GM18519 (cell line): ENCODE data around the gene TNMD.
A peak's percentile ranks its signal among the peaks of the same experiment; 100 is the strongest.
"Not testable (repeated sequence)": the region's sequence is repeated elsewhere in the genome, so short reads cannot be mapped to it uniquely, and the experiment has no call there.

Experiments
- ATAC-seq: cut with Tn5 transposase; IDR thresholded peaks from one replicate; pipeline ENCODE4 v1.9.1; 2021; ENCODE audit warnings: mild to moderate bottlenecking, moderate library complexity; ENCODE audit not compliant: unreplicated experiment, low FRiP score

Gene TNMD

GRCh38 chrX:100584611-100585010 lies at the start of gene TNMD:
TNMD (plus strand) TSS chrX:100584936; CDS start chrX:100585019, 83 bp downstream.
- no peak for ATAC-seq

- not testable (repeated sequence) for ATAC-seq
These were observed 19.2 kb upstream of the TNMD start for GRCh38 chrX:100565534-100565933.

DNA sequence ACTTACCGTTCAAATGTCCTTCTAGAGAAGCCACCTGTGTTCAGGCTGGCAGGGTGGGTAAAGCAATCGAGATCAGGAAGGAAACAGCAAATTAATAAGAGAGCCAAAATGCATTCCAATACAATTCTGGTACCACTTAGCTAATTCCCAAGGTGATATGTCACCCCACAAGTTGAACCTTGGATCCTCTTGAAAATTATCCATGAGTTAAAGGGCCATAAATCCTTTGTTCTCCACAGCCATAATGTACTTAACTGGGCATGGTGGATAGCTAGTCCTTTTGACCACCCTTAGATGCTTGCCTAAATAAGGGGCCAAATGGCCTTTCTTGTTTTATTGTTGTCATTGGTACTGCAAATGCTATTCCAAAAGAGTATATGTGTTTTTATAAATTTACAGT lies 2.0 kb downstream of the TNMD start:
- no peak for ATAC-seq

- ATAC-seq = no peak
These were observed 3.1 kb downstream of the TNMD start for GRCh38 chrX:100587861-100588260.

GRCh38 chrX:100591256-100592051 lies 6.7 kb downstream of the TNMD start:
- ATAC-seq = no peak

- no peak for ATAC-seq
These were observed 8.4 kb downstream of the TNMD start for GRCh38 chrX:100593126-100593525.

GRCh38 chrX:100593581-100593980 lies 8.8 kb downstream of the TNMD start:
- no peak for ATAC-seq

- no peak for ATAC-seq
These were observed 11.9 kb downstream of the TNMD start for GRCh38 chrX:100596601-100597000.

DNA sequence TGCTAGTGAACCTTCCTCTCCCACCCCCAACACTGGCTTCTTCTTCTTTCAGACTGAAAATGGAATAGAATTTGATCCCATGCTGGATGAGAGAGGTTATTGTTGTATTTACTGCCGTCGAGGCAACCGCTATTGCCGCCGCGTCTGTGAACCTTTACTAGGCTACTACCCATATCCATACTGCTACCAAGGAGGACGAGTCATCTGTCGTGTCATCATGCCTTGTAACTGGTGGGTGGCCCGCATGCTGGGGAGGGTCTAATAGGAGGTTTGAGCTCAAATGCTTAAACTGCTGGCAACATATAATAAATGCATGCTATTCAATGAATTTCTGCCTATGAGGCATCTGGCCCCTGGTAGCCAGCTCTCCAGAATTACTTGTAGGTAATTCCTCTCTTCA lies 14.7 kb downstream of the TNMD start:
- no peak for ATAC-seq

DNA sequence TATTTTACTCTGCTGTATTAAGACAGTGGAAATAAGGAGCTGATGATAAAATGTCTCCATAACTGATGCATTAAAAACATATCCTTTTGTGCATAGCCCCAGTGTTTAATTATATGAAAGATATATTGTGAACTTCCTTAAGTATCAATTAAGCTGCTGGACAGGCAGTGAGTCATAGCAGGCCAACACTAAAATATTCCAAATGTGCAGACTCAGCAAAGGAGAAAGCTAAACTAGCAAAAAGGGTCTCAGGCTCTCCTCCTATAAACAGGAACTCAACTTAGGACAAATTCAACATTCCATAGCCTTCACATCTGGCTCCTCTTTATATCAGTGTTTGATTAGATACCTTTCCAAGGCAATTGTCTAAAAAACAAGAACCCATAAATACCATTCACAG lies 15.6 kb downstream of the TNMD start:
- no peak for ATAC-seq

DNA sequence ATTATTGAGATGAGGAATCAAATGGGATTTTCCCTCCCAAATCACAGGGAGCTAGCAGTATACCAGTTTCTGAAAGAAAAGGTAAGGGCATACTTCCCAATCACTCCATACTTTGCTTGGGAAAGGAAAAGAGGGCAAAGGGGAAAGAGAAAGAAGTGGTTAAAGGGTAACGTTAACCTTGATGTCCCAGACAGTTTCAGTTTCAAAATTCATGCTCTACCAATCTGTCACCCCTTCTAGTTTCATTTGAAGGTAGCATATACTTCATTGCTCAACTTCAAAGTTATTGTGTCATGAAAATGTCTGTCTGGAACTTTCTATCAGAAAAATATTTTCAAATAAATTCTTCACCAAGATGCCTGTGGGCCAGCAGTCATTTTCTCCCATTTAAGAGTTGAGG lies 16.0 kb downstream of the TNMD start:
- no peak for ATAC-seq

GRCh38 chrX:100606753-100607152 lies 22.0 kb downstream of the TNMD start:
- no peak for ATAC-seq

GRCh38 chrX:100609591-100609990 lies 24.9 kb downstream of the TNMD start:
- ATAC-seq = no peak

DNA sequence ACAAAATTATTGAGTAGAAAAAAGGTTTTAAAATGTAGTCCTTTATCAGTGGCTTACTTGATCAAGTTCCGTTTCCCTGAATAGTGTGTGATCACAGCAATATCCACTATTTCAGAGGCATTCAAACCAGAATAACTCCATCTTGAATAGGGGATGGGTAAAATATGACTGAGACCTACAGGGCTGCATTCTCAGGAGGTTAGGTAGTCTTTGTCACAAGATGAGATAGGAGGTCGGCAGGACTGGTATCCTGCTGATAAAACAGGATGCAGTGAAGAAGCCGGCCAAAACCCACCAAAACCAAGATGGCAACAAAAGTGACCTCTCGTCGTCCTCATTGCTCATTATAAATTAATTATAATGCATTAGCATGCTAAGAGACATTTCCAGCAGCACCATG lies 27.2 kb downstream of the TNMD start:
- no peak for ATAC-seq

- ATAC-seq = peak; percentile 98
These were observed 30.3 kb downstream of the TNMD start for GRCh38 chrX:100615005-100615404.

- no peak for ATAC-seq
These were observed 38.3 kb downstream of the TNMD start for GRCh38 chrX:100623001-100623400.

DNA sequence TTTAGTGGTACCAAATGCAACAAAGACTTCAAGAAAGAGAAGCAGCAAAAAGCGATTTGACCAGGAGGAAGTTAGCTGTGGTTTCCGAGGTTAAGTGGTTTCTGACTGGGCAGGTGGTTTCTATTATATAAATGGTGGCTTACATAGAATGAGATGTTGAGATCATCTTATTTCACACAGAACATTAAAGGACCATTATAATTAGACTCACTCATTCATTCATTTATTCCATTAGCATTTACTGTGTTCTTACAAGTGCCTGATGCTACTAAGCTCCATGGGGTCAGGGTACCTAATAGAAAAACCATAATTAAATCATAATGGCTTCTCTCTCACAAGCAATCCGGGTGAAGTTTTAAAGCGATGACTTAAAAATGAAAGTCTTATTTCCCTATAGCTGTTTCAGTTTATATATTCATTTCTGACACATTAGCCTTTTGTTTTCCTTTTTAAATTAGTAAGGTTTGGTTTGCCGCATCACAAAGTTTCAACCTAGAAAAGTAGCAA lies 41.3 kb downstream of the TNMD start:
- ATAC-seq = peak; percentile 92

GRCh38 chrX:100635040-100635439 lies 50.3 kb downstream of the TNMD start:
- no peak for ATAC-seq

- no peak for ATAC-seq
These were observed 51.2 kb downstream of the TNMD start for GRCh38 chrX:100635989-100636320.

GRCh38 chrX:100636321-100636991 lies 51.7 kb downstream of the TNMD start, which contains the start of gene TSPAN6:
TSPAN6 (minus strand) TSS chrX:100636806; CDS start chrX:100636694, 112 bp downstream.
- peak; percentile 98 for ATAC-seq

GRCh38 chrX:100642290-100642689 lies 57.6 kb downstream of the TNMD start:
- no peak for ATAC-seq

DNA sequence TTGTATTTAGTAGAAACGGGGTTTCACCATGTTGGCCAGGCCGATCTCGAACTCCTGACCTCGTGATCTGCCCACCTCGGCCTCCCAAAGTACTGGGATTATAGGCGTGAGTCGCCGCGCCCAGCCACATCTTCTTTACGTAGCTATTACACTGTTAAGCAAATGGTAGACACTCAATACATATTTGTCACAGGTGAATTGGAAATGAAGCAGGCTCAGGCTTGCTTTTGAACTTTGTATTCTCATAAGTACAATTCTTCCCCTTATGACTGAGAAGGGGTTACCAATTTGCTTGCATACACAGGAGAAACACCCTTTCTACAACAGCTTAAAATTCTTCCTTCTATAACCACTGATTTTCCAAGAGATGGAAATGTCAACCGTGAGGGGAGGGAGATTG lies 58.5 kb downstream of the TNMD start:
- ATAC-seq = no peak
